GM12874 (cell line): ENCODE data around the gene DACT1.

Experiments
- CTCF ChIP-seq: IDR thresholded peaks from 2 replicates; pipeline ENCODE4 v1.5.1; 2011; ENCODE audit warnings: low read depth, mild to moderate bottlenecking, control low read depth, low read length, moderate library complexity; ENCODE audit not compliant: insufficient read depth

Gene DACT1

GRCh38 chr14:58680698-58681097 is 42.9 kb downstream of the DACT1 start:
- TF ChIP-seq CTCF, result no peak

- no peak for TF ChIP-seq CTCF
These were observed 49.6 kb downstream of the DACT1 start for GRCh38 chr14:58687232-58687795.

- no peak for TF ChIP-seq CTCF
These were observed 53.2 kb downstream of the DACT1 start for GRCh38 chr14:58690801-58691516.

- TF ChIP-seq CTCF, result no peak
These were observed 55.3 kb downstream of the DACT1 start for GRCh38 chr14:58693048-58693447.

GRCh38 chr14:58695514-58695913 is 57.8 kb downstream of the DACT1 start:
- TF ChIP-seq CTCF, result no peak

- no peak for TF ChIP-seq CTCF
These were observed 59.6 kb downstream of the DACT1 start for GRCh38 chr14:58697266-58697929.
